Measurements from ENCODE around the gene MAPK4.

The MAPK4 gene

DNA sequence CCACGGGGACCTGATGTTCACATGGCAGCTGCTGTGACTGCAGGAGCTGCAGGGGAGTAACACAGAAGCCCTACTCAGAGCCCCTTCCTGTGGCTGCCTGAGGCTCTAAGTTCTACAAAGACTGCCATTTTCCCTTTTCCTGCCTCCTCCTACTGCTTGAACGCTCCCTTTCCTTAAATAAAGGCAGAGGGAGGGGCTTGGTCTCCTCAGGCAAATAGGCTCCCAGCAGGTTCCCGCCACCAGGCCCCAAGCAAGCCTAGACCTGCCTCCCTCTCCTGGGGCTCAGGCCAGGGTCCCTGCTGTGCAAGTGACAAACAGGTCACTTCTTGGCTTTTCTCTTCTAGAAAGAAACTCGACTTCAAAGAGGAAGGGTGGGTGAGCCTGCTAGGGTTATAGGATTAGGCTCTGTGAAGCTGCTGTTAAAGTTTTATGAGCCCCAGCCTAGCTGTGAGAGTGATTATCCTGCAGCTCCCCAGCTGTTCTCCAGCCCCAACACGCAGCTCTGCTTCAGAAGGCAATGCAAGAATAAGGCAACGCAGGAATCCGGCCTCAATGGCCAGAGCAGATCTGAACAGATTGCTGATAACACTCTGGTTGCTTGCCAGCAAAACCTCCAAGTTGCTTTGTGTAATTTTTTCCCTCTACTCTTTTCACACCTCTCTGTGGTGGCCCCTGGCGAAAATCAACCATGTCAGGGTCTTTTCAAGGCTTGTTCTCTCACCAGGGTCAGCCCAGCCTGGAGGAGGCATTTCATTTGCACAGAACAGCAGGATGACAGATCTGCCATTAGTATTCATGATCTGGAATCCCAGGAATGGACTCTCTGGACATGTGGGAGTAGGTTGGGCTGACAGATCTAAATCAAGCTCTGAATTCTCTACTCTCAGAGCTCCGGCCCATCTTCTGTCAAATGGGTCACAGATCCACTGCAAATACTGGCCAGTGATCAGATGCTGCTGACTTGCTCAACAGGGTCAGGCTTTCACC lies 188.6 kb downstream of the MAPK4 start (continued):
- TF ChIP-seq ZSCAN16 (tag by site-specific recombination; IDR thresholded peaks at IDR 0.05) = peak; percentile 93
- TF ChIP-seq, protein P1, sequence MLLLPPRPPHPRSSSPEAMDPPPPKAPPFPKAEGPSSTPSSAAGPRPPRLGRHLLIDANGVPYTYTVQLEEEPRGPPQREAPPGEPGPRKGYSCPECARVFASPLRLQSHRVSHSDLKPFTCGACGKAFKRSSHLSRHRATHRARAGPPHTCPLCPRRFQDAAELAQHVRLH (tag by site-specific recombination; IDR thresholded peaks at IDR 0.05) = peak; percentile 92
- TF ChIP-seq, protein P2, sequence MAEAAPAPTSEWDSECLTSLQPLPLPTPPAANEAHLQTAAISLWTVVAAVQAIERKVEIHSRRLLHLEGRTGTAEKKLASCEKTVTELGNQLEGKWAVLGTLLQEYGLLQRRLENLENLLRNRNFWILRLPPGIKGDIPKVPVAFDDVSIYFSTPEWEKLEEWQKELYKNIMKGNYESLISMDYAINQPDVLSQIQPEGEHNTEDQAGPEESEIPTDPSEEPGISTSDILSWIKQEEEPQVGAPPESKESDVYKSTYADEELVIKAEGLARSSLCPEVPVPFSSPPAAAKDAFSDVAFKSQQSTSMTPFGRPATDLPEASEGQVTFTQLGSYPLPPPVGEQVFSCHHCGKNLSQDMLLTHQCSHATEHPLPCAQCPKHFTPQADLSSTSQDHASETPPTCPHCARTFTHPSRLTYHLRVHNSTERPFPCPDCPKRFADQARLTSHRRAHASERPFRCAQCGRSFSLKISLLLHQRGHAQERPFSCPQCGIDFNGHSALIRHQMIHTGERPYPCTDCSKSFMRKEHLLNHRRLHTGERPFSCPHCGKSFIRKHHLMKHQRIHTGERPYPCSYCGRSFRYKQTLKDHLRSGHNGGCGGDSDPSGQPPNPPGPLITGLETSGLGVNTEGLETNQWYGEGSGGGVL (tag by site-specific recombination; IDR thresholded peaks at IDR 0.05) = peak; percentile 71
- no peak for TF ChIP-seq ZNF350 (tag by site-specific recombination; IDR thresholded peaks at IDR 0.05)
- no peak; the same call in 1 of the 2 replicates for TF ChIP-seq ZBTB1 (tag by site-specific recombination; IDR thresholded peaks at IDR 0.05)

DNA sequence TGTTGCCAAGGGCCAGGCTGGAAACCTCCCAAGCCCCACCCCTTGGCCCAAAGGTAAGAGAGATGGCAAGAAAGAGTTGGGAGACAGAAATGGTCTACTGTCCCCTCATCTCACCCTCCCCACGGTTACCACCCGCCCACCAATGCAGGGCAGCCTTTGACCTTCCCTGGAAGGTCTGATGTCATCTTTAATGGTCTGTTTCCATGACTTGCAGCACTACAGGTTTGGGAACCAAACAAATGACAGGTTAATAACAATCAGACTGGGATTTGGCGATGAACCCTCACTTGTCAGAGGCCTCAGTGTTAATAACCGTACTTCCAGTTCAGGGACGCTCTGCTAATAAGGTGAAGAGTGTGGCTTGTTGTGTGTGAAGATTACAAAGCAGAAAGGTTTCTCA lies 189.5 kb downstream of the MAPK4 start:
- Histone ChIP-seq H3K4me1 (ENCODE audit: control insufficient read depth, insufficient read depth, low read length) (peaks cover 2% of the 10 kb centered on the region; the same call in 1 of the 2 replicates), H3K4me3 (ENCODE audit: low read depth, low read length) (no peak overlapping the region), H3K9me3 (ENCODE audit: control insufficient read depth, insufficient read depth, low read depth, low read length) (no peaks in the 10 kb centered on the region), H3K27ac (ENCODE audit: extremely low read depth, low read depth, low read length) (no peak overlapping the region), H3K36me3 (ENCODE audit: control insufficient read depth in 2 of 2, insufficient read depth in 1 of 2, low read length in 2 of 2) (no peaks in the 10 kb centered on the region)
- ChIA-PET POLR2A (interaction anchor here (0.6 kb wide), 1 partner anchor 51 kb away, joined by 4 read pairs; no protein-coding TSS in a partner anchor), CTCF (interaction anchor here (0.5 to 0.6 kb wide), 2 partner anchors 221 to 320 kb away, joined by 3 to 9 read pairs; no protein-coding TSS in a partner anchor)
- TF ChIP-seq, protein P3, sequence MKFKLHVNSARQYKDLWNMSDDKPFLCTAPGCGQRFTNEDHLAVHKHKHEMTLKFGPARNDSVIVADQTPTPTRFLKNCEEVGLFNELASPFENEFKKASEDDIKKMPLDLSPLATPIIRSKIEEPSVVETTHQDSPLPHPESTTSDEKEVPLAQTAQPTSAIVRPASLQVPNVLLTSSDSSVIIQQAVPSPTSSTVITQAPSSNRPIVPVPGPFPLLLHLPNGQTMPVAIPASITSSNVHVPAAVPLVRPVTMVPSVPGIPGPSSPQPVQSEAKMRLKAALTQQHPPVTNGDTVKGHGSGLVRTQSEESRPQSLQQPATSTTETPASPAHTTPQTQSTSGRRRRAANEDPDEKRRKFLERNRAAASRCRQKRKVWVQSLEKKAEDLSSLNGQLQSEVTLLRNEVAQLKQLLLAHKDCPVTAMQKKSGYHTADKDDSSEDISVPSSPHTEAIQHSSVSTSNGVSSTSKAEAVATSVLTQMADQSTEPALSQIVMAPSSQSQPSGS (tag by site-specific recombination; IDR thresholded peaks at IDR 0.05; ENCODE audit: low read depth) = peak; percentile 69; the same call in 1 of the 2 replicates
- no peak for TF ChIP-seq ZNF114 (tag by site-specific recombination; IDR thresholded peaks at IDR 0.05)
- TF ChIP-seq, protein P4, sequence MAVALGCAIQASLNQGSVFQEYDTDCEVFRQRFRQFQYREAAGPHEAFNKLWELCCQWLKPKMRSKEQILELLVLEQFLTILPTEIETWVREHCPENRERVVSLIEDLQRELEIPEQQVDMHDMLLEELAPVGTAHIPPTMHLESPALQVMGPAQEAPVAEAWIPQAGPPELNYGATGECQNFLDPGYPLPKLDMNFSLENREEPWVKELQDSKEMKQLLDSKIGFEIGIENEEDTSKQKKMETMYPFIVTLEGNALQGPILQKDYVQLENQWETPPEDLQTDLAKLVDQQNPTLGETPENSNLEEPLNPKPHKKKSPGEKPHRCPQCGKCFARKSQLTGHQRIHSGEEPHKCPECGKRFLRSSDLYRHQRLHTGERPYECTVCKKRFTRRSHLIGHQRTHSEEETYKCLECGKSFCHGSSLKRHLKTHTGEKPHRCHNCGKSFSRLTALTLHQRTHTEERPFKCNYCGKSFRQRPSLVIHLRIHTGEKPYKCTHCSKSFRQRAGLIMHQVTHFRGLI (tag by site-specific recombination; IDR thresholded peaks at IDR 0.05) = no peak
- TF ChIP-seq TCF7L2 (IDR thresholded peaks at IDR 0.05; ENCODE audit: borderline replicate concordance, low read depth, low read length) = no peak
- TF ChIP-seq ZEB2 (tag by site-specific recombination; IDR thresholded peaks at IDR 0.05) = no peak
- no peak for TF ChIP-seq HOXA7 (CRISPR knock-in tag; IDR thresholded peaks at IDR 0.05; ENCODE audit: borderline replicate concordance)
- TF ChIP-seq, protein P5, sequence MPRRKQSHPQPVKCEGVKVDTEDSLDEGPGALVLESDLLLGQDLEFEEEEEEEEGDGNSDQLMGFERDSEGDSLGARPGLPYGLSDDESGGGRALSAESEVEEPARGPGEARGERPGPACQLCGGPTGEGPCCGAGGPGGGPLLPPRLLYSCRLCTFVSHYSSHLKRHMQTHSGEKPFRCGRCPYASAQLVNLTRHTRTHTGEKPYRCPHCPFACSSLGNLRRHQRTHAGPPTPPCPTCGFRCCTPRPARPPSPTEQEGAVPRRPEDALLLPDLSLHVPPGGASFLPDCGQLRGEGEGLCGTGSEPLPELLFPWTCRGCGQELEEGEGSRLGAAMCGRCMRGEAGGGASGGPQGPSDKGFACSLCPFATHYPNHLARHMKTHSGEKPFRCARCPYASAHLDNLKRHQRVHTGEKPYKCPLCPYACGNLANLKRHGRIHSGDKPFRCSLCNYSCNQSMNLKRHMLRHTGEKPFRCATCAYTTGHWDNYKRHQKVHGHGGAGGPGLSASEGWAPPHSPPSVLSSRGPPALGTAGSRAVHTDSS (tag by site-specific recombination; IDR thresholded peaks at IDR 0.05) = no peak
- TF ChIP-seq EGR2 (tag by site-specific recombination; IDR thresholded peaks at IDR 0.05; ENCODE audit: low read depth) = no peak
- TF ChIP-seq, protein P6, sequence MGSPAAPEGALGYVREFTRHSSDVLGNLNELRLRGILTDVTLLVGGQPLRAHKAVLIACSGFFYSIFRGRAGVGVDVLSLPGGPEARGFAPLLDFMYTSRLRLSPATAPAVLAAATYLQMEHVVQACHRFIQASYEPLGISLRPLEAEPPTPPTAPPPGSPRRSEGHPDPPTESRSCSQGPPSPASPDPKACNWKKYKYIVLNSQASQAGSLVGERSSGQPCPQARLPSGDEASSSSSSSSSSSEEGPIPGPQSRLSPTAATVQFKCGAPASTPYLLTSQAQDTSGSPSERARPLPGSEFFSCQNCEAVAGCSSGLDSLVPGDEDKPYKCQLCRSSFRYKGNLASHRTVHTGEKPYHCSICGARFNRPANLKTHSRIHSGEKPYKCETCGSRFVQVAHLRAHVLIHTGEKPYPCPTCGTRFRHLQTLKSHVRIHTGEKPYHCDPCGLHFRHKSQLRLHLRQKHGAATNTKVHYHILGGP (tag by site-specific recombination; IDR thresholded peaks at IDR 0.05) = peak; percentile 43; the same call in 1 of the 2 replicates
- TF ChIP-seq BCL11A (tag by site-specific recombination; IDR thresholded peaks at IDR 0.05; ENCODE audit: low read depth) = no peak
- TF ChIP-seq ZFHX2 (tag by site-specific recombination; conservative IDR thresholded peaks at IDR 0.05) = 0 out of 2 replicates have a peak, but pooled peaks have one; percentile 38
- no peak for TF ChIP-seq ZNF391 (tag by site-specific recombination; IDR thresholded peaks at IDR 0.05; ENCODE audit: borderline replicate concordance, low read depth)
- TF ChIP-seq ZNF629 (tag by site-specific recombination; IDR thresholded peaks at IDR 0.05) = no peak
- TF ChIP-seq ZXDB (tag by site-specific recombination; IDR thresholded peaks at IDR 0.05) = no peak
- no peak for TF ChIP-seq RBAK (tag by site-specific recombination; IDR thresholded peaks at IDR 0.05)
- TF ChIP-seq ZNF670 (tag by site-specific recombination; IDR thresholded peaks at IDR 0.05; ENCODE audit: low read depth) = no peak
- TF ChIP-seq ZNF785 (tag by site-specific recombination; IDR thresholded peaks at IDR 0.05) = no peak
- TF ChIP-seq IKZF3 (tag by site-specific recombination; IDR thresholded peaks at IDR 0.05) = no peak

Data from HEK293 (cell line).